KMS-11 (cell line): Measurements from ENCODE around the gene NLGN4Y.

ENCODE experiments used
- H2AFZ ChIP-seq: fragments of 200-600 bp; sonication (generic); 2 replicates; pipeline ENCODE4 v1.6.1; 2016; ENCODE audit warnings: antibody characterized with exemption, mixed run types, low read depth
- H3K27ac ChIP-seq: fragments of 200-600 bp; sonication (generic); 2 replicates; pipeline ENCODE4 v1.6.1; 2016; ENCODE audit warnings: mild to moderate bottlenecking, mixed run types
- H3K27me3 ChIP-seq: fragments of 200-600 bp; sonication (generic); 2 replicates; pipeline ENCODE4 v1.6.1; 2017; ENCODE audit warnings: mild to moderate bottlenecking, low read depth, mixed run types, moderate library complexity; ENCODE audit not compliant: insufficient read depth
- H3K36me3 ChIP-seq: fragments of 200-600 bp; sonication (generic); 2 replicates; pipeline ENCODE4 v1.6.1; 2017; ENCODE audit warnings: mild to moderate bottlenecking, mixed run types; ENCODE audit not compliant: insufficient read depth
- H3K4me1 ChIP-seq: fragments of 200-600 bp; sonication (generic); 2 replicates; pipeline ENCODE4 v1.6.1; 2016; ENCODE audit warnings: mild to moderate bottlenecking, low read depth, mixed run types; ENCODE audit not compliant: poor library complexity, severe bottlenecking
- H3K4me2 ChIP-seq: fragments of 200-600 bp; sonication (generic); 2 replicates; pipeline ENCODE4 v1.7.0; 2016; ENCODE audit warnings: mild to moderate bottlenecking, mixed run types
- H3K4me3 ChIP-seq: fragments of 200-600 bp; sonication (generic); IDR thresholded peaks from 2 replicates; pipeline ENCODE4 v1.6.1; 2017; ENCODE audit warnings: low read depth, low read length, mixed read lengths; ENCODE audit not compliant: insufficient read depth
- H3K79me2 ChIP-seq: fragments of 200-600 bp; sonication (generic); 2 replicates; pipeline ENCODE4 v1.6.1; 2016; ENCODE audit warnings: low read depth, mixed run types; ENCODE audit not compliant: insufficient read depth
- H3K9ac ChIP-seq: fragments of 200-600 bp; sonication (generic); 2 replicates; pipeline ENCODE4 v1.6.1; 2016; ENCODE audit warnings: mild to moderate bottlenecking, mixed run types
- H4K20me1 ChIP-seq: fragments of 200-600 bp; sonication (generic); 2 replicates; pipeline ENCODE4 v1.6.1; 2016; ENCODE audit warnings: mild to moderate bottlenecking, mixed run types; ENCODE audit not compliant: insufficient read depth
- CTCF ChIP-seq: fragments of 200-600 bp; sonication (generic); conservative IDR thresholded peaks from 2 replicates; pipeline ENCODE4 v1.6.1; 2017; ENCODE audit warnings: low read depth, mild to moderate bottlenecking, antibody characterized with exemption, low read length, moderate library complexity, mixed read lengths

The NLGN4Y gene

GRCh38 chrY:14822201-14822600, 297.9 kb downstream of the NLGN4Y start:
- Histone ChIP-seq H3K27ac (no peak overlapping the region), H3K9ac (no peak overlapping the region), H3K27me3 (no peaks in the 10 kb centered on the region), H3K4me3 (no peak overlapping the region), H4K20me1 (no peaks in the 10 kb centered on the region), H3K79me2 (no peaks in the 10 kb centered on the region), H3K4me2 (no peak overlapping the region), H2AFZ (no peak overlapping the region), H3K36me3 (no peaks in the 10 kb centered on the region), H3K4me1 (no peaks in the 10 kb centered on the region)
- no peak for TF ChIP-seq CTCF

- TF ChIP-seq CTCF: no peak
- Histone ChIP-seq H3K27me3 (no peaks in the 10 kb centered on the region), H3K79me2 (no peaks in the 10 kb centered on the region), H3K9ac (no peak overlapping the region), H3K4me2 (no peak overlapping the region), H3K4me1 (no peaks in the 10 kb centered on the region), H3K36me3 (no peaks in the 10 kb centered on the region), H3K27ac (no peak overlapping the region), H4K20me1 (no peaks in the 10 kb centered on the region), H2AFZ (no peak overlapping the region), H3K4me3 (no peak overlapping the region)
Measured at GRCh38 chrY:14822906-14823305, 298.6 kb downstream of the NLGN4Y start.

- Histone ChIP-seq H3K27ac (no peak overlapping the region), H3K27me3 (no peaks in the 10 kb centered on the region), H4K20me1 (no peaks in the 10 kb centered on the region), H3K9ac (no peak overlapping the region), H3K79me2 (no peaks in the 10 kb centered on the region), H3K4me1 (no peaks in the 10 kb centered on the region), H3K4me2 (no peak overlapping the region), H2AFZ (no peak overlapping the region), H3K4me3 (no peak overlapping the region), H3K36me3 (no peaks in the 10 kb centered on the region)
- TF ChIP-seq CTCF: no peak
Measured at GRCh38 chrY:14824583-14824982, 300.3 kb downstream of the NLGN4Y start.

GRCh38 chrY:14825728-14826127, 301.4 kb downstream of the NLGN4Y start:
- H3K4me2 ChIP-seq: no peak overlapping the region

More at GRCh38 chrY:14825728-14826127, 301.4 kb downstream of the NLGN4Y start:
- Histone ChIP-seq H4K20me1 (no peaks in the 10 kb centered on the region), H3K27ac (no peak overlapping the region), H3K9ac (no peak overlapping the region), H3K4me3 (no peak overlapping the region), H3K36me3 (no peaks in the 10 kb centered on the region), H3K4me1 (no peaks in the 10 kb centered on the region), H2AFZ (no peak overlapping the region), H3K79me2 (no peaks in the 10 kb centered on the region), H3K27me3 (no peaks in the 10 kb centered on the region)
- no peak for TF ChIP-seq CTCF
